Stomach (tissue), 4 donors: ENCODE data around the gene GATA2.

Source experiments
- CTCF ChIP-seq, 7 experiments: fragments of 450-650 bp in 4 of 7; fragments of 200-600 bp in 3 of 7; sonication (generic) in 3 of 7; IDR thresholded peaks; one replicate each; pipeline ENCODE4 v1.5.1; 2016 to 2019; ENCODE audit warnings: antibody characterized with exemption in 7 of 7, control low read depth in 2 of 7, mild to moderate bottlenecking in 1 of 7
- EP300 ChIP-seq: sonication (generic); formaldehyde crosslinking; IDR thresholded peaks from one replicate; pipeline ENCODE4 v1.6.1; 2017; ENCODE audit warnings: antibody characterized with exemption
- POLR2A ChIP-seq, 4 donors: fragments of 450-650 bp; IDR thresholded peaks; one replicate each; pipeline ENCODE4 v1.6.1; 2016; ENCODE audit warnings: antibody characterized with exemption in 4 of 4, control low read depth in 2 of 4, mild to moderate bottlenecking in 1 of 4, moderate library complexity in 1 of 4

- no peak for TF ChIP-seq CTCF (IDR thresholded peaks at IDR 0.05)
- no peak for TF ChIP-seq EP300
- no peak for TF ChIP-seq POLR2A (IDR thresholded peaks at IDR 0.05)
Observed at GRCh38 chr3:128461731-128462130, 31.3 kb downstream of the GATA2 start.
